Mesothelial cell of epicardium (in vitro differentiated cells): ENCODE results near the gene ZNF778. TPM values are rescaled to one million over a fixed set of nuclear protein-coding genes. Genes with fewer than 3 reads are reported as not detected.

Experiments
- total RNA-seq: library from RNA; stranded (reverse); gene quantifications from 3 replicates; pipeline ENCODE4 v1.2.1, GENCODE V29; 2021

Gene ZNF778
- total RNA-seq, 1 donor from 2014 or later, result 10.4 TPM

Other genes with a start within 250 kb of the ZNF778 start
- gene CBFA2T3, start 240.5 kb upstream of the ZNF778 start, total RNA-seq, result 10.1 to 11.5 TPM (median 10.1 TPM) in 3 replicates
- gene ACSF3, start 123.9 kb upstream of the ZNF778 start, total RNA-seq, result 35.7 to 41.5 TPM (median 37.7 TPM) in 3 replicates
- gene CDH15, start 46.0 kb upstream of the ZNF778 start, total RNA-seq, result 0.18 to 0.24 TPM (median 0.20 TPM) in 3 replicates
- 1.1 to 1.7 TPM (median 1.1 TPM) in 3 replicates for gene SLC22A31, start 17.2 kb upstream of the ZNF778 start, total RNA-seq